T-cell (primary cell): ENCODE results near the gene GJA4. TPM values are rescaled to one million over a fixed set of nuclear protein-coding genes. Genes with fewer than 3 reads are reported as not detected.
A peak's percentile ranks its signal among the peaks of the same experiment; 100 is the strongest.

ENCODE experiments used
- ATAC-seq, 4 experiments: fragments of 200-7000 bp in 3 of 4; fragments of 150-1000 bp in 1 of 4; cut with Tn5 transposase; replicated peaks in 1 of 4; 1 replicate in 3 of 4; 2 replicates in 1 of 4; pipeline ENCODE4 v1.10.0; 2021; ENCODE audit warnings: moderate library complexity in 3 of 4, mild to moderate bottlenecking in 2 of 4, moderate number of reproducible peaks in 1 of 4
- CTCF ChIA-PET, 2 donors: fragments of 300-600 bp; sonication (Branson Sonifier 250); formaldehyde crosslinking; loops; one replicate each; lab custom pipeline; 2022; ENCODE audit warnings: antibody characterized with exemption in 2 of 2; lab: Charles Lee
- POLR2A ChIA-PET, 2 donors: fragments of 300-600 bp; sonication (Branson Sonifier 250); formaldehyde crosslinking; loops; one replicate each; lab custom pipeline; 2022; ENCODE audit warnings: antibody characterized with exemption in 2 of 2; lab: Charles Lee
- DNase-seq, 35 experiments: peaks; one replicate each; pipeline versions ENCODE4 v3.0.0 to v3.0.0-alpha.2; 2013 to 2023
- H3K27ac ChIP-seq: one replicate; pipeline ENCODE4 v1.5.1; 2013; ENCODE audit warnings: low read length
- H3K27me3 ChIP-seq, 2 experiments: replicated peaks in 1 of 2; 1 replicate in 1 of 2; 2 replicates in 1 of 2; pipeline versions ENCODE4 v1.6.1 to v1.7.0; 2013; ENCODE audit warnings: low read length in 1 of 2, mixed read lengths in 1 of 2; ENCODE audit not compliant: control insufficient read depth in 2 of 2, insufficient read depth in 2 of 2; ENCODE audit errors: extremely low read depth in 1 of 2
- H3K36me3 ChIP-seq, 2 donors: 1 replicate in 1 of 2; 2 replicates in 1 of 2; pipeline versions ENCODE4 v1.6.1 to v1.7.0; 2013; ENCODE audit warnings: low read length in 1 of 2; ENCODE audit not compliant: control insufficient read depth in 2 of 2, insufficient read depth in 1 of 2; ENCODE audit errors: extremely low read depth in 1 of 2
- H3K4me1 ChIP-seq, 2 experiments: 1 replicate in 1 of 2; 2 replicates in 1 of 2; pipeline versions ENCODE4 v1.6.1 to v1.7.0; 2013; ENCODE audit warnings: low read length in 2 of 2, mixed read lengths in 1 of 2; ENCODE audit not compliant: insufficient read depth in 2 of 2, control insufficient read depth in 1 of 2; ENCODE audit errors: extremely low read depth in 1 of 2
- H3K4me3 ChIP-seq, 2 donors: 1 replicate in 1 of 2; 2 replicates in 1 of 2; pipeline versions ENCODE4 v1.5.1 to v1.7.0; 2013; ENCODE audit warnings: mild to moderate bottlenecking in 2 of 2, low read length in 1 of 2, moderate library complexity in 1 of 2; ENCODE audit not compliant: control insufficient read depth in 1 of 2; ENCODE audit errors: extremely low read depth in 1 of 2
- H3K9me3 ChIP-seq: 2 replicates; pipeline ENCODE4 v1.7.0; 2013
- H3K27ac Mint-ChIP-seq, 2 donors: one replicate each; pipeline ENCODE4 v1.8.0; 2020 to 2021; ENCODE audit warnings: mild to moderate bottlenecking in 2 of 2, mixed read lengths in 2 of 2
- H3K27me3 Mint-ChIP-seq, 2 donors: one replicate each; pipeline ENCODE4 v1.8.0; 2021 to 2022; ENCODE audit warnings: mixed read lengths in 2 of 2
- H3K36me3 Mint-ChIP-seq: one replicate; pipeline ENCODE4 v1.8.0; 2021; ENCODE audit warnings: mixed read lengths
- H3K4me1 Mint-ChIP-seq, 3 donors: one replicate each; pipeline ENCODE4 v1.8.0; 2020 to 2022; ENCODE audit warnings: mixed read lengths in 3 of 3, mild to moderate bottlenecking in 1 of 3
- H3K4me3 Mint-ChIP-seq, 3 donors: one replicate each; pipeline ENCODE4 v1.8.0; 2020 to 2022; ENCODE audit warnings: mild to moderate bottlenecking in 3 of 3, mixed read lengths in 3 of 3, moderate library complexity in 3 of 3
- H3K9me3 Mint-ChIP-seq, 3 donors: one replicate each; pipeline ENCODE4 v1.8.0; 2020 to 2022; ENCODE audit warnings: mixed read lengths in 3 of 3
- WGBS: methylation state at CpG from one replicate; pipeline ENCODE4 v1.1.5; 2013; ENCODE audit warnings: missing lambda C conversion rate; ENCODE audit not compliant: insufficient coverage; 5-methylcytosine and 5-hydroxymethylcytosine counted together
- total RNA-seq, 35 experiments: library from RNA in 6 of 35; stranded (reverse) in 6 of 35; fragments of 120-200 nt in 1 of 35; gene quantifications; one replicate each; pipeline versions ENCODE4 v1.2.1 to v1.2.4 and lab custom pipeline; 2013 to 2026

The GJA4 gene
- total RNA-seq, 5 donors from 2014 or later (not counting 1 experiment from before 2014, with no cell fraction given), result not detected

GRCh38 chr1:34785875-34786470 lies 6.8 kb upstream of the GJA4 start:
- H3K9me3 ChIP-seq, result no peaks in the 10 kb centered on the region
- peaks cover 0 to 14% of the 10 kb centered on the region in 2 experiments for H3K4me1 ChIP-seq
- DNase-seq, result no peak
- H3K4me3 Mint-ChIP-seq, result no peak overlapping the region
- H3K27me3 Mint-ChIP-seq, result peaks cover 40 to 41% of the 10 kb centered on the region in 2 donors
- H3K36me3 Mint-ChIP-seq, result no peaks in the 10 kb centered on the region
- peaks cover 3 to 76% of the 10 kb centered on the region in 2 experiments for H3K27me3 ChIP-seq
- H3K4me3 ChIP-seq, result no peak overlapping the region
- H3K9me3 Mint-ChIP-seq, result no peaks in the 10 kb centered on the region
- 42% methylated on average over 2 of the region's 4 CpGs for WGBS
- CTCF ChIA-PET, result interaction anchor here in 1 of 2 donors (0.6 to 1.3 kb wide), 2 partner anchors 67 to 513 kb away, joined by 3 to 6 read pairs; no protein-coding TSS in a partner anchor
- H3K27ac Mint-ChIP-seq, result no peak overlapping the region
- H3K4me1 Mint-ChIP-seq, result peaks cover 4 to 7% (median 6%) of the 10 kb centered on the region in 3 donors
- no peaks in the 10 kb centered on the region for H3K36me3 ChIP-seq
- ATAC-seq, result peak in 2 of 4 experiments; percentile 8 to 16
- POLR2A ChIA-PET, result no interaction called here
- H3K27ac ChIP-seq, result no peak overlapping the region

- peak; percentile 74 to 85 (median 78) for ATAC-seq
- WGBS, result 54% methylated on average over 12 of the region's 14 CpGs
- Histone ChIP-seq H3K9me3 (no peaks in the 10 kb centered on the region), H3K4me1 (peaks cover 0 to 10% of the 10 kb centered on the region in 2 experiments), H3K27me3 (peaks cover 3 to 76% of the 10 kb centered on the region in 2 experiments), H3K36me3 (no peaks in the 10 kb centered on the region), H3K27ac (no peak overlapping the region), H3K4me3 (no peak overlapping the region)
- H3K36me3 Mint-ChIP-seq, result no peaks in the 10 kb centered on the region
- ChIA-PET POLR2A (no interaction called here), CTCF (no interaction called here)
- no peak overlapping the region for H3K4me3 Mint-ChIP-seq
- H3K9me3 Mint-ChIP-seq, result no peaks in the 10 kb centered on the region
- H3K27ac Mint-ChIP-seq, result no peak overlapping the region
- H3K4me1 Mint-ChIP-seq, result peaks cover 4 to 7% (median 6%) of the 10 kb centered on the region in 3 donors
- peak in 34 of 35 experiments; percentile 12 to 76 (median 50) for DNase-seq
- H3K27me3 Mint-ChIP-seq, result peaks cover 44 to 46% of the 10 kb centered on the region in 2 donors
Observed at GRCh38 chr1:34786521-34787325, 6.1 kb upstream of the GJA4 start.

- H3K36me3 ChIP-seq, result no peaks in the 10 kb centered on the region
- no peak overlapping the region for H3K4me3 ChIP-seq
- POLR2A ChIA-PET, result no interaction called here
- H3K36me3 Mint-ChIP-seq, result no peaks in the 10 kb centered on the region
- H3K9me3 ChIP-seq, result no peaks in the 10 kb centered on the region
- CTCF ChIA-PET, result interaction anchor here in 1 of 2 donors (0.7 kb wide), 1 partner anchor 961 kb away, joined by 3 read pairs; no protein-coding TSS in a partner anchor
- H3K4me3 Mint-ChIP-seq, result no peak overlapping the region
- peaks cover 0 to 75% of the 10 kb centered on the region in 2 experiments for H3K27me3 ChIP-seq
- no peaks in the 10 kb centered on the region for H3K9me3 Mint-ChIP-seq
- H3K27me3 Mint-ChIP-seq, result peaks cover 43 to 47% of the 10 kb centered on the region in 2 donors
- no peak overlapping the region for H3K27ac ChIP-seq
- ATAC-seq (no peak), DNase-seq (no peak)
- WGBS, result 70% methylated on average over 2 of the region's 9 CpGs
- H3K27ac Mint-ChIP-seq, result no peak overlapping the region
- H3K4me1 ChIP-seq, result peaks cover 0 to 9% of the 10 kb centered on the region in 2 experiments
- peaks cover 7 to 13% (median 10%) of the 10 kb centered on the region in 3 donors for H3K4me1 Mint-ChIP-seq
Observed at GRCh38 chr1:34787461-34788420, 5.1 kb upstream of the GJA4 start.

- Histone ChIP-seq H3K36me3 (no peaks in the 10 kb centered on the region), H3K4me1 (peaks cover 0 to 13% of the 10 kb centered on the region in 2 experiments), H3K4me3 (no peak overlapping the region), H3K27ac (no peak overlapping the region), H3K9me3 (no peaks in the 10 kb centered on the region), H3K27me3 (peaks cover 0 to 68% of the 10 kb centered on the region in 2 experiments)
- H3K4me1 Mint-ChIP-seq, result peaks cover 7 to 13% (median 10%) of the 10 kb centered on the region in 3 donors
- H3K4me3 Mint-ChIP-seq, result no peak overlapping the region
- WGBS, result 74% methylated on average over 3 of the region's 6 CpGs
- ChIA-PET POLR2A (no interaction called here), CTCF (interaction anchor here in 1 of 2 donors (1.0 kb wide), 1 partner anchor 61 kb away, joined by 3 read pairs; no protein-coding TSS in a partner anchor)
- ATAC-seq (no peak), DNase-seq (no peak)
- H3K27ac Mint-ChIP-seq, result no peak overlapping the region
- H3K27me3 Mint-ChIP-seq, result peaks cover 25 to 33% of the 10 kb centered on the region in 2 donors
- no peaks in the 10 kb centered on the region for H3K36me3 Mint-ChIP-seq
- H3K9me3 Mint-ChIP-seq, result no peaks in the 10 kb centered on the region
Observed at GRCh38 chr1:34790985-34791384, 1.8 kb upstream of the GJA4 start.

- Histone ChIP-seq H3K4me1 (peaks cover 0 to 9% of the 10 kb centered on the region in 2 experiments), H3K9me3 (no peaks in the 10 kb centered on the region), H3K36me3 (no peaks in the 10 kb centered on the region), H3K4me3 (no peak overlapping the region), H3K27ac (no peak overlapping the region), H3K27me3 (peaks cover 0 to 53% of the 10 kb centered on the region in 2 experiments)
- Mint-ChIP-seq H3K27ac (no peak overlapping the region), H3K4me3 (peak overlapping the region; percentile 31 to 61 (median 57)), H3K36me3 (no peaks in the 10 kb centered on the region), H3K9me3 (no peaks in the 10 kb centered on the region), H3K27me3 (peaks cover 23 to 24% of the 10 kb centered on the region in 2 donors), H3K4me1 (peaks cover 5 to 7% (median 6%) of the 10 kb centered on the region in 3 donors)
- no peak for DNase-seq
- ATAC-seq, result no peak
- WGBS, result 84% methylated on average over 7 of the region's 10 CpGs
- CTCF ChIA-PET, result no interaction called here
- POLR2A ChIA-PET, result no interaction called here
Observed at GRCh38 chr1:34792424-34792823, 375 bp upstream of the GJA4 start.
